Measurements from ENCODE around the gene LOC128125822.

The LOC128125822 gene

GRCh38 chr6:63611560-63611959, 39.3 kb downstream of the LOC128125822 start (continued):
- no peak for TF ChIP-seq SALL2 (tag by site-specific recombination; IDR thresholded peaks at IDR 0.05; ENCODE audit: borderline replicate concordance)

GRCh38 chr6:63615590-63615989, 43.3 kb downstream of the LOC128125822 start:
- TF ChIP-seq ZNF660 (tag by site-specific recombination; IDR thresholded peaks at IDR 0.05): no peak
- no peak for TF ChIP-seq ZNF776 (tag by site-specific recombination; IDR thresholded peaks at IDR 0.05; ENCODE audit: borderline replicate concordance)
- TF ChIP-seq ZNF473 (tag by site-specific recombination; IDR thresholded peaks at IDR 0.05): no peak
- no peak for TF ChIP-seq YY2 (tag by site-specific recombination; IDR thresholded peaks at IDR 0.05)
- TF ChIP-seq ZNF530 (tag by site-specific recombination; IDR thresholded peaks at IDR 0.05; ENCODE audit: low read depth): no peak
- TF ChIP-seq AEBP2 (tag by site-specific recombination; IDR thresholded peaks at IDR 0.05; ENCODE audit: borderline replicate concordance): no peak
- TF ChIP-seq ZNF416 (tag by site-specific recombination; IDR thresholded peaks at IDR 0.05): no peak
- TF ChIP-seq ZNF341 (tag by site-specific recombination; IDR thresholded peaks at IDR 0.05; ENCODE audit: low read depth): no peak
- no peak for TF ChIP-seq ZBTB6 (tag by site-specific recombination; IDR thresholded peaks at IDR 0.05)
- TF ChIP-seq ZNF704 (tag by site-specific recombination; IDR thresholded peaks at IDR 0.05): no peak
- TF ChIP-seq, protein P1, sequence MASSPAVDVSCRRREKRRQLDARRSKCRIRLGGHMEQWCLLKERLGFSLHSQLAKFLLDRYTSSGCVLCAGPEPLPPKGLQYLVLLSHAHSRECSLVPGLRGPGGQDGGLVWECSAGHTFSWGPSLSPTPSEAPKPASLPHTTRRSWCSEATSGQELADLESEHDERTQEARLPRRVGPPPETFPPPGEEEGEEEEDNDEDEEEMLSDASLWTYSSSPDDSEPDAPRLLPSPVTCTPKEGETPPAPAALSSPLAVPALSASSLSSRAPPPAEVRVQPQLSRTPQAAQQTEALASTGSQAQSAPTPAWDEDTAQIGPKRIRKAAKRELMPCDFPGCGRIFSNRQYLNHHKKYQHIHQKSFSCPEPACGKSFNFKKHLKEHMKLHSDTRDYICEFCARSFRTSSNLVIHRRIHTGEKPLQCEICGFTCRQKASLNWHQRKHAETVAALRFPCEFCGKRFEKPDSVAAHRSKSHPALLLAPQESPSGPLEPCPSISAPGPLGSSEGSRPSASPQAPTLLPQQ (tag by site-specific recombination; IDR thresholded peaks at IDR 0.05): no peak
- TF ChIP-seq ZNF184 (tag by site-specific recombination; IDR thresholded peaks at IDR 0.05): no peak
- H3K27ac ChIP-seq (ENCODE audit: extremely low read depth, low read depth, low read length): no peak overlapping the region

More at GRCh38 chr6:63615590-63615989, 43.3 kb downstream of the LOC128125822 start:
- Histone ChIP-seq H3K4me3 (ENCODE audit: low read depth, low read length) (no peak overlapping the region), H3K9me3 (ENCODE audit: control insufficient read depth, insufficient read depth, low read depth, low read length) (no peaks in the 10 kb centered on the region), H3K4me1 (ENCODE audit: control insufficient read depth, insufficient read depth, low read length) (peaks cover 9% of the 10 kb centered on the region; the same call in 1 of the 2 replicates), H3K36me3 (ENCODE audit: control insufficient read depth in 2 of 2, insufficient read depth in 1 of 2, low read length in 2 of 2) (no peaks in the 10 kb centered on the region)
- POLR2A ChIA-PET: no interaction called here
- CTCF ChIA-PET: interaction anchor here (0.7 to 0.8 kb wide), 2 partner anchors 22 to 186 kb away, joined by 3 read pairs; no protein-coding TSS in a partner anchor
